Mucosa of descending colon (tissue), 3 donors: Measurements from ENCODE around the gene USP36. TPM values are rescaled to one million over a fixed set of nuclear protein-coding genes. Genes with fewer than 3 reads are reported as not detected.
A peak's percentile ranks its signal among the peaks of the same experiment; 100 is the strongest.

Source experiments
- ATAC-seq: fragments of 200-7000 bp; cut with Tn5 transposase; one replicate; pipeline ENCODE4 v1.9.1; 2020; ENCODE audit warnings: mild to moderate bottlenecking, moderate library complexity
- DNase-seq, 3 donors: peaks; one replicate each; pipeline ENCODE4 v3.0.0-alpha.2; 2020
- H3K36me3 ChIP-seq: fragments of 200-600 bp; one replicate; pipeline ENCODE4 v1.8.0; 2021; ENCODE audit warnings: low read depth, mild to moderate bottlenecking
- H3K4me1 ChIP-seq: fragments of 200-600 bp; one replicate; pipeline ENCODE4 v1.8.0; 2021; ENCODE audit warnings: low read depth, mild to moderate bottlenecking
- H3K4me3 ChIP-seq: fragments of 200-600 bp; one replicate; pipeline ENCODE4 v1.8.0; 2021; ENCODE audit warnings: mild to moderate bottlenecking
- H3K9me3 ChIP-seq: fragments of 200-600 bp; one replicate; pipeline ENCODE4 v1.8.0; 2021; ENCODE audit warnings: mild to moderate bottlenecking
- intact Hi-C, 2 donors: fragments of 100-400 bp; cut with DNase I in 1 of 2; cut with micrococcal nuclease in 1 of 2; formaldehyde crosslinking; loops; one replicate each; pipeline versions ENCODE4 v1.11.0 to v1.11.1; 2022; cut with DNase I, micrococcal nuclease
- total RNA-seq, 3 donors: library from RNA; stranded (reverse); fragmentation: NEBNext Ultra II Directional in 2 of 3; extraction: Animal tissue kit (Norgen Biotek cat#: 25700) in 2 of 3; gene quantifications; one replicate each; pipeline versions ENCODE4 v1.2.1 to v1.2.4, GENCODE V29; 2021 to 2023
- TF ChIP-seq, protein P1 (sequence below): fragments of 200-600 bp; IDR thresholded peaks from one replicate; pipeline ENCODE4 v1.8.0; 2022; ENCODE audit warnings: antibody characterized with exemption, mild to moderate bottlenecking
- donor health status: DM: no; HTN: no; CAD: no; lungs with moderate emphysema.
- donor health status: DM: no; HTN: no; CAD: no.
- donor health status: DM: no; HTN: yes; CAD: no.

The USP36 gene
- total RNA-seq, 3 donors from 2014 or later = 36.0 to 67.7 (median 41.4) TPM

- Histone ChIP-seq H3K4me1 (peaks cover 16% of the 10 kb centered on the region), H3K4me3 (no peak overlapping the region), H3K9me3 (no peaks in the 10 kb centered on the region), H3K36me3 (no peaks in the 10 kb centered on the region)
- DNase-seq (no peak), ATAC-seq (no peak)
- intact Hi-C loops = no loop called here
- TF ChIP-seq, protein P1, sequence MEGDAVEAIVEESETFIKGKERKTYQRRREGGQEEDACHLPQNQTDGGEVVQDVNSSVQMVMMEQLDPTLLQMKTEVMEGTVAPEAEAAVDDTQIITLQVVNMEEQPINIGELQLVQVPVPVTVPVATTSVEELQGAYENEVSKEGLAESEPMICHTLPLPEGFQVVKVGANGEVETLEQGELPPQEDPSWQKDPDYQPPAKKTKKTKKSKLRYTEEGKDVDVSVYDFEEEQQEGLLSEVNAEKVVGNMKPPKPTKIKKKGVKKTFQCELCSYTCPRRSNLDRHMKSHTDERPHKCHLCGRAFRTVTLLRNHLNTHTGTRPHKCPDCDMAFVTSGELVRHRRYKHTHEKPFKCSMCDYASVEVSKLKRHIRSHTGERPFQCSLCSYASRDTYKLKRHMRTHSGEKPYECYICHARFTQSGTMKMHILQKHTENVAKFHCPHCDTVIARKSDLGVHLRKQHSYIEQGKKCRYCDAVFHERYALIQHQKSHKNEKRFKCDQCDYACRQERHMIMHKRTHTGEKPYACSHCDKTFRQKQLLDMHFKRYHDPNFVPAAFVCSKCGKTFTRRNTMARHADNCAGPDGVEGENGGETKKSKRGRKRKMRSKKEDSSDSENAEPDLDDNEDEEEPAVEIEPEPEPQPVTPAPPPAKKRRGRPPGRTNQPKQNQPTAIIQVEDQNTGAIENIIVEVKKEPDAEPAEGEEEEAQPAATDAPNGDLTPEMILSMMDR = no peak
These were observed 44.5 kb upstream of the USP36 start for GRCh38 chr17:78884876-78885667.

- TF ChIP-seq, protein P1 = no peak
- no peak overlapping the region for H3K4me3 ChIP-seq
- no peaks in the 10 kb centered on the region for H3K9me3 ChIP-seq
- no peaks in the 10 kb centered on the region for H3K36me3 ChIP-seq
- intact Hi-C loops = no loop called here
- peaks cover 14% of the 10 kb centered on the region for H3K4me1 ChIP-seq
- no peak for ATAC-seq
- DNase-seq = no peak
These were observed 43.7 kb upstream of the USP36 start for GRCh38 chr17:78884148-78884825.

DNA sequence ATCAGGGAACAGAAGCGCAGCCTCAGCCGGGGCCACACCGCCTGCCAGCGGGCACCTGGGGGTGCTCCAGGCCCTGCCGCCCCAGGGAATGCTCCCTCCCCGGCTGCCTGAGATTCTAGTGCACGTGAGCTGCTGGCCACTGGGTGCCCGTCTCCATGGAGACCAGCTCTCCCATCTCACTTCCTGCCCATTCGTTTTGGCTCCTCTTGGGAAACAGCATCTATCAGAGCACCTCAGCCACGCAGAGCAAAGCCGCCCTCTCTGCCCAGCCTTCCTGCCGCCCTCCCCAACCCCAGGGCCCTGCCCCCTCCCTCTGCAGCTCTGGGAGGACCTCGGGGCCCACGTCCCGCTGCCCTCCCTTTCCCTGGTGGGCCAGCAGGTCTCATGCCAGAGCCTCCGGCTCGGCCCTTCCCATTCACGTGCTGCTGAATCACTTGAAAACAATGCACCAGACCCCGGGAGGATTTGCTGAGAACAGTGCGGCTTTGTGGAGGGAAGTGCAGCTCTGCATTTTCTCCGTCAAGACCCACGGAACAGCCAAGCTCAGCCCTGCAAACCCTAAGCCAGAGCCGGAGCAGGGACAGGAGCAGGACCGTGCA, 43.0 kb upstream of the USP36 start:
- ATAC-seq (peak; percentile 49), DNase-seq (peak; percentile 55 to 77 (median 60))
- peaks cover 20% of the 10 kb centered on the region for H3K4me1 ChIP-seq

GRCh38 chr17:78883089-78883532, 42.5 kb upstream of the USP36 start:
- H3K9me3 ChIP-seq = no peaks in the 10 kb centered on the region
- intact Hi-C loops = no loop called here
- no peak overlapping the region for H3K4me3 ChIP-seq
- H3K36me3 ChIP-seq = no peaks in the 10 kb centered on the region
- ATAC-seq (peak; percentile 75), DNase-seq (peak in 1 of 3 donors; percentile 76)
- TF ChIP-seq, protein P1 = no peak
- H3K4me1 ChIP-seq = peaks cover 20% of the 10 kb centered on the region

More for the DNA sequence above, 43.0 kb upstream of the USP36 start:
- no peaks in the 10 kb centered on the region for H3K36me3 ChIP-seq
- intact Hi-C loops = no loop called here
- TF ChIP-seq, protein P1 = no peak
- H3K9me3 ChIP-seq = no peaks in the 10 kb centered on the region
- H3K4me3 ChIP-seq = no peak overlapping the region

DNA sequence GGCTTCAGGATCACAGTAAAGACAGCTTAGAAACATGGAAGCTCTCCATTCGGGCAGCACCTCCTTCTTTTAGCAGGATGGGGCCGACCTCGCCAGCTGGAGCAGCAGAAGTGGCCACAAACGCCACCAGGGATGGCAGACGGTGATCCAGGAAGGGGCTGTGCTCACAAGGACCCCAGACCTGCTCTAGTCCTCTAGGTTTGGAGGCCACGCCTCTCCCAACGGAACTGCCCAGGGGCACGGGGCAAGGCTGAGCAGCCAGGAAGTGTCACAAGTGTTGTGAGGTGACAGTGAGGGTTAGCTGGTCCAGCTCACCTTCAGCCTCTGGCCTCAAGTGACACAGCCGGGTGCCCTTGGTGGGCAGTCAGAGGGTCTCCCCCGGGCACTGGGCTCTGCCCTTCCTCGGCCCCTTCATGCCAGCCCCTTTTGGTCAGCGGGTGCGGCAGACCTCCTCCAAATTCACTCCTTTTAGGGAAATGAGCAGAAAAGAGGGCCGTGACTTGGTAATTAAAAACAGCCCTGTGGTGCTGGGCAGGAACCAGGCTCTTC, 42.0 kb upstream of the USP36 start:
- Histone ChIP-seq H3K9me3 (no peaks in the 10 kb centered on the region), H3K36me3 (no peaks in the 10 kb centered on the region), H3K4me3 (no peak overlapping the region), H3K4me1 (peaks cover 20% of the 10 kb centered on the region)
- no peak for DNase-seq
- peak; percentile 21 for ATAC-seq
- intact Hi-C loops = no loop called here
- TF ChIP-seq, protein P1 = no peak
